Neutrophil (primary cell): ENCODE results near the gene HIBCH.
"Not testable (repeated sequence)": the region's sequence is repeated elsewhere in the genome, so short reads cannot be mapped to it uniquely, and the experiment has no call there.

Experiments used
- H3K27ac ChIP-seq: fragments of 200-600 bp; sonication (generic); 2 replicates; pipeline ENCODE4 v1.5.1; 2016; ENCODE audit warnings: mild to moderate bottlenecking, moderate library complexity
- H3K27me3 ChIP-seq: fragments of 200-600 bp; sonication (generic); 2 replicates; pipeline ENCODE4 v1.6.0; 2016; ENCODE audit warnings: mild to moderate bottlenecking
- H3K36me3 ChIP-seq: fragments of 200-600 bp; sonication (generic); 2 replicates; pipeline ENCODE4 v1.5.1; 2017
- H3K4me1 ChIP-seq, 2 experiments: fragments of 200-600 bp in 1 of 2; sonication (generic) in 1 of 2; 1 replicate in 1 of 2; 2 replicates in 1 of 2; pipeline versions ENCODE4 v1.5.1 to v1.6.1; 2013 to 2016; ENCODE audit warnings: low read depth in 1 of 2, low read length in 1 of 2, mild to moderate bottlenecking in 1 of 2, moderate library complexity in 1 of 2; ENCODE audit not compliant: control insufficient read depth in 1 of 2, insufficient read depth in 1 of 2
- H3K4me3 ChIP-seq, 2 experiments: fragments of 200-600 bp in 1 of 2; sonication (generic) in 1 of 2; 1 replicate in 1 of 2; 2 replicates in 1 of 2; pipeline ENCODE4 v1.5.1; 2013 to 2016; ENCODE audit warnings: low read depth in 1 of 2, low read length in 1 of 2, mild to moderate bottlenecking in 1 of 2, moderate library complexity in 1 of 2
- H3K9me3 ChIP-seq: fragments of 200-600 bp; sonication (generic); 2 replicates; pipeline ENCODE4 v1.5.1; 2016
- CTCF ChIP-seq: fragments of 200-600 bp; sonication (generic); IDR thresholded peaks from 2 replicates; pipeline ENCODE4 v1.5.1; 2016; ENCODE audit warnings: antibody characterized with exemption

Gene HIBCH

GRCh38 chr2:190303647-190304046 is 16.0 kb downstream of the HIBCH start:
- no peak for TF ChIP-seq CTCF
- Histone ChIP-seq H3K27ac (no peak overlapping the region), H3K36me3 (no peaks in the 10 kb centered on the region), H3K4me3 (no peak overlapping the region), H3K27me3 (no peaks in the 10 kb centered on the region), H3K9me3 (no peaks in the 10 kb centered on the region), H3K4me1 (no peaks in the 10 kb centered on the region)

- Histone ChIP-seq H3K27ac (no peak overlapping the region), H3K9me3 (no peaks in the 10 kb centered on the region), H3K4me3 (no peak overlapping the region), H3K27me3 (no peaks in the 10 kb centered on the region), H3K36me3 (no peaks in the 10 kb centered on the region), H3K4me1 (no peaks in the 10 kb centered on the region)
- no peak for TF ChIP-seq CTCF
Measured at GRCh38 chr2:190302052-190302451, 17.6 kb downstream of the HIBCH start.

GRCh38 chr2:190301032-190301431 is 18.6 kb downstream of the HIBCH start:
- Histone ChIP-seq H3K27ac (no peak overlapping the region), H3K4me3 (no peak overlapping the region)

GRCh38 chr2:190297880-190298279 is 21.7 kb downstream of the HIBCH start:
- H3K4me3 ChIP-seq, H3K9me3 ChIP-seq, H3K4me1 ChIP-seq, H3K27me3 ChIP-seq, H3K27ac ChIP-seq, H3K36me3 ChIP-seq: not testable (repeated sequence)

More at GRCh38 chr2:190301032-190301431, 18.6 kb downstream of the HIBCH start:
- H3K36me3 ChIP-seq, result peaks cover under 1% of the 10 kb centered on the region
- H3K4me1 ChIP-seq, result no peaks in the 10 kb centered on the region
- H3K9me3 ChIP-seq, result no peaks in the 10 kb centered on the region
- no peak for TF ChIP-seq CTCF
- H3K27me3 ChIP-seq, result no peaks in the 10 kb centered on the region

- peaks cover 5% of the 10 kb centered on the region for H3K36me3 ChIP-seq
- H3K9me3 ChIP-seq, result no peaks in the 10 kb centered on the region
- TF ChIP-seq CTCF, result no peak
- H3K27ac ChIP-seq, result no peak overlapping the region
- H3K4me3 ChIP-seq, result no peak overlapping the region
- H3K27me3 ChIP-seq, result no peaks in the 10 kb centered on the region
- H3K4me1 ChIP-seq, result no peaks in the 10 kb centered on the region
Measured at GRCh38 chr2:190283783-190284182, 35.8 kb downstream of the HIBCH start.

GRCh38 chr2:190280565-190281350 is 38.9 kb downstream of the HIBCH start:
- Histone ChIP-seq H3K4me1 (peaks cover 0 to 4% of the 10 kb centered on the region in 2 experiments), H3K36me3 (no peaks in the 10 kb centered on the region), H3K27ac (no peak overlapping the region), H3K4me3 (no peak overlapping the region), H3K9me3 (no peaks in the 10 kb centered on the region), H3K27me3 (no peaks in the 10 kb centered on the region)
- TF ChIP-seq CTCF, result no peak

- H3K4me1 ChIP-seq, H3K4me3 ChIP-seq, H3K27ac ChIP-seq, H3K36me3 ChIP-seq, H3K9me3 ChIP-seq, H3K27me3 ChIP-seq: not testable (repeated sequence)
Measured at GRCh38 chr2:190279256-190280134, 40.1 kb downstream of the HIBCH start.
